GM19455 (cell line): ENCODE data around the gene ZDHHC7.
"Not testable (repeated sequence)": the region's sequence is repeated elsewhere in the genome, so short reads cannot be mapped to it uniquely, and the experiment has no call there.

Source experiments
- ATAC-seq: cut with Tn5 transposase; IDR thresholded peaks from one replicate; pipeline ENCODE4 v1.9.1; 2021; ENCODE audit not compliant: unreplicated experiment

Gene ZDHHC7

DNA sequence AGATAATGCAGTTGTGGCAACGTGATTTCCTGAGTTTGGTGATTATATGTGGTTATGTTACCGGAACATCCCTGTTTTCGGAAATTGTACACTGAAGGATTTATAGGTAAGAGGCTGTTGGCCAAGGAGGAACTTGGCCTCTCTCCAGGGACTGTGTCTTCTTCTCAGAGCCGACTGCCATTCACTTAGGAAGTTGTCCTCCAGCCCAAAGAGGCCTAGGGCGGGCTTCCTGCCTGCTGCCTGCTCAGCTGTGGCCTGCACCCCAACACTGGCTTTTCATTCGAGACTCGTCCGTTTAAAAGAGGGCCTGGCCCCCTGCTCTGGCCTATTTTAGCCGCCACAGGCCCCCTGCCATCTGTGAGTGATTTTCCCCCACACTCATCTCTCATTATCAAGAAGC, 64.3 kb downstream of the ZDHHC7 start:
- ATAC-seq = no peak

- ATAC-seq = no peak
Measured at GRCh38 chr16:84943620-84944019, 67.7 kb downstream of the ZDHHC7 start.

GRCh38 chr16:84942786-84943185, 68.5 kb downstream of the ZDHHC7 start:
- no peak for ATAC-seq

GRCh38 chr16:84941921-84942320, 69.4 kb downstream of the ZDHHC7 start:
- no peak for ATAC-seq

- no peak for ATAC-seq
Measured at GRCh38 chr16:84940670-84941551, 70.4 kb downstream of the ZDHHC7 start.

DNA sequence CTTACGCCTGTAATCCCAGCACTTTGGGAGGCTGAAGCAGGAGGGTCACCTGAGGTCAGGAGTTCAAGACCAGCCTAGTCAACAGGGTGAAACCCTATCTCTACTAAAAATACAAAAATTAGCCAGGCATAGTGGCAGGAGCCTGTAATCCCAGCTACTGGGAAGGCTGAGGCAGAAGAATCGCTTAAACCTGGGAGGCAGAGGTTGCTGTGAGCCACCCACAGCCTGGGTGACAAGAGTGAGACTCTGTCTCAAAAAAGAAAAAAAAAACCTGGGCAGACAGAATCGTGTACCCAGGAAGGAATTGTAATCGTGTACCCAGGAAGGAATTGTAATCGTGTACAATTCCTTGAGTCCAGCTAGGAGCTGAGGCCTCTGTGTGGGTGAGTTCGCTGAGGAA, 72.7 kb downstream of the ZDHHC7 start:
- not testable (repeated sequence) for ATAC-seq

- ATAC-seq = no peak
Measured at GRCh38 chr16:84937196-84938005, 73.9 kb downstream of the ZDHHC7 start.

DNA sequence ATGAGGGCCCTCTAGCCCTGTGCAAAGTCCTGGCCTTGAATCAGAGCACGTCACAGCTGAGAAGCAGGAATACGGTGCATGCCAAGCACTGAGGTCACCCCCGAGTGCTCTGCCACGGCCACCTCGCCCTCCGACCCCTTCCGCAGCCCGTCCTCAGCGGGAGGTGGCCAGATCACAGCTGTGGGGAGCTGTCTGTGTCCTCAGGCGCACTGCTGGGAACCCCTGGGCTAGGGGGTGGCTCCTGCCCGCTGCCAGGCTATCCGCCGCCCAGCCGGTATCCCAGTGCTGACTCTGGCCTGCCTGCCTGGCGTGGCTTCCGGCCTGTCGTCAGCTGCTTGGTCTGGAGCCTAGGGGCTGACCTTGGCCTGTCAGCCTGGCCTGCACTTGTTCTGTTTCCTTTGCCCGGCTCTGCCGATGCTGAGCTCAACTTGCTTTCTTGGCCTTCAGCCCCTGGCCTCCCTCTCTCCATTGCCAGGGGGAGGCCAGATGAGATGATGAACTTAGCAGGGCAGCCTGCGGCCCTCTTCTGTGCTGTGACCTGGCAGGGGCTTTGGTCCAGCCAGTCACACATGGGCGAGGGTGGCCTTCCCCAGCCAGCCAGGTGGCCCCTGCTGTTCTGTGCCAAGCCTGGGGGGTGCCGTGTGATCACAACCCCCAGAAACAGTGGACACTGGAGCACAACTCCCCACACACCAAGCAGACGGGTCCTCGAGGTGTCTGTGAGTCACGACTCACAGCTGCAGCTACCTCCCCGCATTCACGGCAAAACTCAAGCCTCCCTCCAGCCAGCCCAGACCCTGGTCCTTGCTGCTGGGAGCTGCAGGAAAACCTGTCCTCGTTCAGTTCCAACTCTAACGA, 77.3 kb downstream of the ZDHHC7 start:
- ATAC-seq = no peak

DNA sequence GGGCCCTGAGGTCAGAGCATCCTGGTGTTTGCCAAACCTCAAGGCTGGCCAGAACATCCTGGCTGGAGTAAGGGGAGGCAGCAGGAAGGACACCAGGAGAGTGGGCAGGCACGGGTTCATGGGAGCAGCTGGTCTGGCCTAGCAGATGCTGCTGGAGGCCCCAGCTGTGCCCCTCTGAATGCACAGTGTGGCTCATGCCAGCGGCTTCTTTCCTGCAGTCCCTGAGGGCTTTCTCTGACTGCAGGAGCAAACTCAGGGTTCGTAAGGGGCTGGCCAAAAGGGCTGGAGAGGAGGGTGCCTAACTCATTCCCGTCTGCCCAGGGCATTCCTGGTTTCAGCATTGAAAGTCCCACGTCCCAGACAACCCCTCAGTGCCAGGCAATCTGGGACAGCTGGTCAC, 78.7 kb downstream of the ZDHHC7 start:
- ATAC-seq = no peak

DNA sequence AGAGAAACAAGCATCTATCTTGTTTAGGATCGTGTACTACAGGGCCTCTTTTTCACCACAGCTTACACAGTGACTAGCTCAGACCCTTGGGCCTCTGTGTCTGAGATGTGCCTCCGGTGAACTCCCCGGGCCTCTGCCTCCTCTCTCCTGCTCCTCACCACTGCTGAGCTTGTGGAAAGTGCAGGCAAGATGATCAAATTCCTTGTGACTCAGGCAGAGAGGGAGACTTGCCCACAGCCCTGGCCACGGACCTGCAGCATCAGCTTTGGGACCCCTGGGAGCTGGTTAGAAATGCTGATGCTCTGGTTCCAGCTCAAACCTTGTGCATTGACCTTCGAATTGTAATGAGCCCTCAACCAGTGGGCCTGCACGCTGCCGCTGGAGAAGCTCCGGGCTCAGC, 79.8 kb downstream of the ZDHHC7 start:
- no peak for ATAC-seq

- ATAC-seq = no peak
Measured at GRCh38 chr16:84931107-84931494, 80.2 kb downstream of the ZDHHC7 start.

- ATAC-seq = no peak
Measured at GRCh38 chr16:84930298-84931106, 80.8 kb downstream of the ZDHHC7 start.

- no peak for ATAC-seq
Measured at GRCh38 chr16:84929421-84930297, 81.7 kb downstream of the ZDHHC7 start.

DNA sequence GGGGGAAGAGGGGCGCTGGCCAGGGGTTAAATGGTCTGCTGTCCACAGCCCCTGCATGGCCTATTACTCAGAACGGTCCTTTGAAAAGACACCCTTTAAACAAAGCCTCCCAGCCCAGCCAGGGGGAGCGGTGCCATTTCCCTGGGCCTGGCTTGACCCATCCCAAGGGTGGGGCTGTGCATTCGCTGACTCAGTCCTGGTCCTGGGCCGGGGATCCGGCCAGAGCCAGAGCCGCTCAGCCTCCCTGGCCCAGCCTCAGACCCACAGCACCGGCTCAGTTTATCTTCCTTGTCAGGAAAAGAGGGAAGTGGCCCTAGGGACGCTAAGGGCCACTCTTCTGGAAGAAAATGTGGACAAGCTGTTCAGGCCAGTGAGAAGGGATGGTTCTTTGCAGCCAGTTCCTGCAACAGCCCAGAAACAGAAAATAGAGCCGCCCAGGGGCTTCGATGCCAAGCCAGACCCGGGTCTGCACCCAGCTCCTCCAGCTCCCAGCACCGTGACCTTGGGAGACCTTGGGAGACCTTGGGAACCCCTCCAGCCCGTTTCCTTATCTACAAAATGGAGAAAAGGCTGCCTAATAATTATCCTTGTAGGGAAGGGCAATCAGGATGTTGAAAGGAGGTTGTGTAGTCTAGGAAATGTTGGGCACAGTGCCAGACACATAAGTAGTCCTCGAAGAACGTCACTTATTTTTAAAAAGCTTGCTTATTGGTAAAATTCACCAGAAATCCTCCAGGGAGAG, 82.5 kb downstream of the ZDHHC7 start:
- no peak for ATAC-seq

DNA sequence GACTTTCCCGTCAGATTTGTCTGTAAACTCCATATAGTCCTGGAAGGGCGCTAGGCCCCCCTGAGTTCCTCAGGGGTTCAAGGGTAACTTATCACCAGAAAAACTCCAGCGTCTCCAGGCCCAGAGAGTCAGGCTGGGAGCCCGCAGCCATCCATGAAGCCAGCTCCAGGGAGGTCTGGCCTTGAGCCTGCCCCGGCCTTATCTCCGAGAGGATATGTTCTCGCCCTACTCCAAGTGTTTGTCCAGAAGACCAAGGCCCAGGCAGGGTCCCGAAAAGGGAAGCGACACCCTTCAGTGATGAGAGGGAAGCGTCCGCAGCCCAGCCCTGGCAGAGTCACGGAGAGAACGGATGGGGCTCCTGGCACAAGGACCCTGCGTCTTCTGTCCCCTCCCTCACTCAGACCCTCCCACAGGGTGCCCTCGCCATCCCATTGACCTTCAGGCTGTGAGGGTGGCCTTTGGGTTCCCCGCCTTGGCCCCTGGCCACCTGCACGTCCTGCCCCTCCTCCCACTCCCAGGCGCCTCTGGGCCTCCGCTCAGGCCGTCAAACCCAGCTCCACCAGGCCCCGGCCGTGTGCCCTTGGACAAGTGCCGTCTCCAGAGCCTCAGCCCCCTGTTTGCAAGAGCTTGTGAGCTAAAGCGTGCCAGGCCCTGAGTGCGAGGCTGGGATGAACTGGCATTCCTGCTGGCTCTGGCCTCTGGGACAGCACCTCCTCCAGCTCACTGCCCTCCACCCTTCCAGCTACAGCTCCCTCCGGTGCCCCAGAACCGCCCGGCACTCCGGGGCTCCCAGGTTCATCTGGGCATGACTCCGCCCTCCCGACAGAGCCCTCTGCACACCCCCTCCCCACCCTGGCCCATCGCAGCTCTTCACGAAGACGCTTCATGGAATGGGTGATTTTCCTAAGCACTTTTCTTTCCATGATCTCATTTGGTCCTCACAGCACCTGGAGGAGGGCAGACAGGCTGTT, 83.4 kb downstream of the ZDHHC7 start:
- ATAC-seq = no peak

DNA sequence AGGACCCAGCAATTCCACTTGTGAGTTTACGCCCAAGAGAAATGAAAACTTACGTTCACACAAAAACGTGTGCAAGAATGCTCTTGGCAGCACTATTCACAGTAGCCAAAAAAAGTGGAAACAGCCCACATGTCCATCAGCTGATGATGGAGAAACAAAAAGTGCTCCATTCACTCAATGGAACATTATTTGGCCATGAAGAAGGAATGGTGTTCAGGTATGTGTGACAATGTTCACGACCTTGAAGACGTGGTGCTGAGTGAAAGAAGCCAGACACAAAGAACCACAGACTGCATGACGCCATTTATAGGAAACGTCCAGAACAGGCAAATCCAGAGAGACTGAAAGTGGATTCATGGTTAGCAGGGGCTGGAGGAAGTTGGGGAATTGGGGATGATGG, 84.9 kb downstream of the ZDHHC7 start:
- ATAC-seq = no peak

DNA sequence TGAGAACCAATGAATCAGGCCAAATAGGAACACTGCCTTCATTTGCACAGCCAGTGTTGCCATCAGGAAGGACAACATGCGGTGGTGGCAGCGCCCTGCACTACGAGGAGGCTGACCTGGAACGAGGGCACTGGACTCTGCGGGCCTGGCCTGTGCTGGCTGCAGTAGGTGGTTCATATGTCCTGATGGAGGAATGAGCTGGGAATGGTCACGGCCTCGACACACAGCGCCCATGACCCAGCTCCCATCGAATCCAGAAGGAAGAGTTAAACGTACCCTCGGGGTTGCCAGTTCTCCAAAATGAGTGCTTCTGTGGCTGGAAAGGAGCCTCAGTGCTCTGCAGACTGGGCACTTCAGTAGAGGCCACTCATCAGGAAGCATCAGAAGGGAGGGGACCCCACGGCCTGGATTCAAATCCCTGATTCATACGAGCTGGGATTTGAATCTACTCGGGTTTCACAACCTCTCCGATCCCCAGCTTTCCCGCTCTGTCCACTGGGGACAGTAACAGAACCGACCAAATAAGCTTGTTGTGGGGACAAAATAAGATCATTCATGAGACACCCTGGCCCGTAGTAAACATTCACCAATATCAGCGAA, 85.5 kb downstream of the ZDHHC7 start:
- no peak for ATAC-seq
